Measurements from ENCODE around the gene LRP6. TPM values are rescaled to one million over a fixed set of nuclear protein-coding genes. Genes with fewer than 3 reads are reported as not detected.

The LRP6 gene
- total and polyA plus RNA-seq, 2 of the 13 experiments (the other 11 are each of a cell fraction or from before 2014, with no cell fraction given): 33.8 to 42.0 TPM

GRCh38 chr12:12266873-12267741 is at the start of gene LRP6 (continued):
- TF ChIP-seq JUNB (CRISPR knock-in tag; IDR thresholded peaks at IDR 0.05; ENCODE audit: borderline replicate concordance) (peak; percentile 70; the same call in 1 of the 2 replicates), ZNF841 (CRISPR knock-in tag; IDR thresholded peaks at IDR 0.05; ENCODE audit: borderline replicate concordance) (peak; percentile 87; the same call in 1 of the 2 replicates), SYNCRIP (IDR thresholded peaks at IDR 0.05; ENCODE audit: insufficient read depth, low read depth, low read length) (no peak), ZNF564 (CRISPR knock-in tag; IDR thresholded peaks at IDR 0.05) (peak; percentile 94), NR2C2 (CRISPR knock-in tag; IDR thresholded peaks at IDR 0.05; ENCODE audit: borderline replicate concordance) (peak; percentile 80; the same call in 1 of the 2 replicates), ZNF746 (CRISPR knock-in tag; IDR thresholded peaks at IDR 0.05) (peak; percentile 87), ZNF253 (CRISPR knock-in tag; IDR thresholded peaks at IDR 0.05; ENCODE audit: borderline replicate concordance) (peak; percentile 91), TMF1 (CRISPR knock-in tag; IDR thresholded peaks at IDR 0.05; ENCODE audit: low read depth) (peak; percentile 93; the same call in 1 of the 2 replicates), ZKSCAN8 (CRISPR knock-in tag; IDR thresholded peaks at IDR 0.05; ENCODE audit: borderline replicate concordance) (no peak; the same call in 1 of the 2 replicates), ZNF737 (CRISPR knock-in tag; IDR thresholded peaks at IDR 0.05; ENCODE audit: borderline replicate concordance) (peak; percentile 71; the same call in 1 of the 2 replicates), POGZ (CRISPR knock-in tag; IDR thresholded peaks at IDR 0.05) (peak; percentile 99), HINFP (CRISPR knock-in tag; IDR thresholded peaks at IDR 0.05; ENCODE audit: low read depth) (peak; percentile 93; the same call in 1 of the 2 replicates), RBM39 (IDR thresholded peaks at IDR 0.05; ENCODE audit: low read depth, low read length, poor library complexity, severe bottlenecking) (peak; percentile 100), GLI4 (CRISPR knock-in tag; IDR thresholded peaks at IDR 0.05; ENCODE audit: borderline replicate concordance) (peak; percentile 99; the same call in 1 of the 2 replicates), MED13 (CRISPR knock-in tag; IDR thresholded peaks at IDR 0.05) (peak; percentile 63; the same call in 1 of the 2 replicates), DBP (CRISPR knock-in tag; IDR thresholded peaks at IDR 0.05; ENCODE audit: not compliant biosample characterization) (no peak), IKZF1 (IDR thresholded peaks at IDR 0.05) (no peak), KLF16 (CRISPR knock-in tag; IDR thresholded peaks at IDR 0.05) (peak in 1 of 2 experiments; percentile 97; a peak in 2 of 4 replicates), ZFYVE20 (CRISPR knock-in tag; IDR thresholded peaks at IDR 0.05; ENCODE audit: borderline replicate concordance, low read depth) (0 out of 2 replicates have a peak, but pooled peaks have one; percentile 45), PBX3 (CRISPR knock-in tag; IDR thresholded peaks at IDR 0.05; ENCODE audit: borderline replicate concordance) (no peak), ZNF510 (CRISPR knock-in tag; IDR thresholded peaks at IDR 0.05; ENCODE audit: low read depth) (peak; percentile 98), ZNF850 (CRISPR knock-in tag; conservative IDR thresholded peaks at IDR 0.05) (no peak), ZNF839 (CRISPR knock-in tag; IDR thresholded peaks at IDR 0.05; ENCODE audit: borderline replicate concordance) (peak; percentile 74; the same call in 1 of the 2 replicates), HOXA7 (CRISPR knock-in tag; IDR thresholded peaks at IDR 0.05) (peak; percentile 60; the same call in 1 of the 2 replicates)

Measured in HepG2 (cell line).